RKO (cell line): Measurements from ENCODE around the gene KRTAP10-3.

Experiments used
- DNase-seq: peaks from one replicate; pipeline ENCODE4 v3.0.0-alpha.2; 2016; ENCODE audit warnings: low spot score

The KRTAP10-3 gene

GRCh38 chr21:44547656-44548331 lies 10.8 kb downstream of the KRTAP10-3 start:
- no peak for DNase-seq

- no peak for DNase-seq
These were observed 14.0 kb downstream of the KRTAP10-3 start for GRCh38 chr21:44544566-44544965.

GRCh38 chr21:44542716-44543115 lies 15.9 kb downstream of the KRTAP10-3 start:
- no peak for DNase-seq

- no peak for DNase-seq
These were observed 17.8 kb downstream of the KRTAP10-3 start for GRCh38 chr21:44540741-44541288.

GRCh38 chr21:44539991-44540666 lies 18.5 kb downstream of the KRTAP10-3 start, which contains the start of gene KRTAP10-1:
Gene KRTAP10-1, minus strand, starts transcription at chr21:44540195. Its CDS starts 45 bp downstream, at chr21:44540150.
- no peak for DNase-seq

DNA sequence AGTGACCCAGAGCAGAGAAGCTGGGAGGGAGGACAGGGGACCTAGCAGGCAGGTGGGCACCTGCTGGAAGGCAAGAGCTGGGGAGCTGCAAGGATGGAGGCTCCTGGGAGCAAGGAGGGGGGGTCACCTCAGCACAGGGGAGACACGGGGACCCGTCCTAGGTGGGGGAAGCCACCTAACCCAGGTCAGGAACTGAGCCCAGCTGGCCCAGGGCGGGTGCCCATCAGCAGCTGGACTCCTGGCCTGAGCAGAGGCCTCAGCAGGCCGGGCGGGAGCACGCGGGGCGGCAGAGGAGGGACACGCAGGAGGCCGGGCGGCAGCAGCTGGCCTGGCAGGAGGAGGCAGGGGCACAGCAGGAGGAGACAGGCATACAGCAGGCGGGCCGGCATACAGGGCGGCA lies 19.5 kb downstream of the KRTAP10-3 start:
- no peak for DNase-seq

DNA sequence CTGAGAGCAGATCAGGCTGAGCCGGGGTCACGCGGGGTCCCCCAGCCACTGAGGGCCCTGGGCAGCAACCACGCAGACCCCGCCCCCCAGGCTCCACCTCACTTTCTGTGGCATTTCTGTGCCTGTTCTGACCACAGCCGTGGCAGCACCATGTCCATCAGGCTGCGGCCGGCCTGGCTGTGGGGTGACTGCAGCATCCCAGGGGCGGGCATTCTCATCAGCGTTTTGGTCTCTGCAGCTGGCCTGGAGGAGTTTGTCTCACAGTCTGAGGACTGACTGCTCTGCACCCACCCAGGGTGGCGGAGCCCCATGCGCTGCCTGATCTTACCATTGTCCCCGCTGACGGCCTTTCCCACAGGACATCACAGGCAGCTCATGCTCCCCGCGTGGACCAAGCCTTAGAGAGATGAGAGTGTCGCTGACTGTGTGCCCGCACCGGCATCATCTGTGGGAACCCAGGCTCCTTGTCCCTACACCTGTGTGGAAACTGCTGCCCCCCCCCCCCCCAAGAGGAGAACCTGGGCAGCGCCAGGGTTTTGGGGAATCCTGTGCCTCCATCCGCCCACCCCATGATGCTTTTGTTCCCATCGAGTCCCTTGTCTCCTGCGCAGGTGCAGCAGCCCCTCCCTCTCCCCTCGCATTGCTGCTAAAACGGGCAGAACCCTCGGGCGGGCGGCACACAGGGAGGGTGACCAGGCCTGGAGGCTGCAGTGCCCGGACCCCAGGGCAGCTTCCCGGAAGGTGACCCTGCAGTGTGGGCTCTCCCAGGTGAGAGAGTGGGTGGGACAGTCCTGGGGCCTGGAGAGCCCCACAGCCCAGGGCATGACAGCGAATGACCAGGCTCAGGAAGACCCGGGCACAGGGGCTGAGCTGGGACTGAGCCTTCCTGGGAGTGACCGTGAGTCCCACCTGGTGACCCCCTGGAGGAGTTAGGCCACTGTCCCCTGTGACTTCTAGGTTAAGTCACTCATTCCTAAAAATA lies 20.4 kb downstream of the KRTAP10-3 start:
- no peak for DNase-seq

DNA sequence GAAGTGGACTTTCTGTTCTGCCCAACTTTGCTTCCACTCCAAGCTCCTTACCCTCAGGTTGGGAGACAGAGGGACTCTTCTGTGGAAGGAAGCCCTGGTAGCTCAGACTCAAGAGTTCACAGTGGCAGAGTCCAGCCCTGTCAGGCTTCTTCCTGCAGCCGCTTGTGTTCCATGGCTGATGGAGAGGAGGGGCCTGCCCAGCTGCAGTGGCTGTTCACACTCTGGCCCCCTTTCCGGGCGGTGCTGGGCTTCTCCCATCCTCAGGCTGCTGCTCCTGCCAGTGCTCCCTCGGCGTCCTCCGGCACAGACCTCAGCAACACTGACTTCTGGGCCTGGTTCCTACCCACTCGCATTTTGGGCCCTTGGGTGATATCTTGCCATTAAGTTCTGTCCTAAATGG lies 22.6 kb downstream of the KRTAP10-3 start:
- DNase-seq: no peak

DNA sequence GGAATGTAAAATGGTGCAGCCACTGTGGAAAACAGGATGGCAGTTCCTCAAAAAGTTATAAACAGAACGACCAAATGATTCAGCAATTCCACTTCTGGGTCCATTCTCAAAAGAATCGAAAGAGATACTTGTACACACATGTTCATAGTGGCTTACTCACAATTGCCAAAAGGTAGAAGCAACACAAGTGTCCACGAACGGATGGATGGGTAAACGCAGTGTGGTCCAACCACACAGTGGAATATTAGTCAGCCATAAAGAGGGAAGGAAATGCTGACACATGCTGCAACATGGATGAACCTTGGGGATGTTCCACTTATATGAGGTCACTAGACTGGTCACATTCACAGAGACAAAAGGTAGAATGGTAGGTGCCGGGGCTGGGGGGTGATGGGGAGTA lies 23.9 kb downstream of the KRTAP10-3 start:
- DNase-seq: no peak

GRCh38 chr21:44533891-44534627 lies 24.5 kb downstream of the KRTAP10-3 start:
- no peak for DNase-seq

GRCh38 chr21:44533121-44533890 lies 25.3 kb downstream of the KRTAP10-3 start:
- no peak for DNase-seq

- no peak for DNase-seq
These were observed 25.9 kb downstream of the KRTAP10-3 start for GRCh38 chr21:44532712-44533111.

- DNase-seq: no peak
These were observed 26.7 kb downstream of the KRTAP10-3 start for GRCh38 chr21:44531606-44532564.

- no peak for DNase-seq
These were observed 27.5 kb downstream of the KRTAP10-3 start for GRCh38 chr21:44530903-44531605.

- no peak for DNase-seq
These were observed 28.2 kb downstream of the KRTAP10-3 start for GRCh38 chr21:44530221-44530902.

GRCh38 chr21:44529503-44530125 lies 29.0 kb downstream of the KRTAP10-3 start:
- no peak for DNase-seq

GRCh38 chr21:44529011-44529421 lies 29.6 kb downstream of the KRTAP10-3 start:
- DNase-seq: no peak

DNA sequence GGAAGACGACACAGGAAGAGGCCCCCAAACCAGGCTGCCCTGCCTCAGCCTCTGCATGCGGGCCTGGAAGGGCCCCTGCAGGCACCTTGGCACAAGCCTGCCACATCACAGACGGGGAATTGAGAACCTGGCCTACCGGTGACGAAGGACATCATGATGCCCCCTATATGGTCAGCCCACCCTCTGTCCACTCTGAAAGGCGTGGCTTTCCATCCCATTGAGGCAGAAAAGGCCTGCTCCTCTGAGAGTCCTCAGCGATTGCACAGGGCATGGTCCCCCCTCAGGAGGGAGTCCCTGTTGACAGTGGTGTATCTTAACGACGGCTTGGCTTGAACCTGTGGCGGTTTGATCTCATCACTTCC lies 30.0 kb downstream of the KRTAP10-3 start:
- DNase-seq: no peak
